Measurements from ENCODE around the gene ASPHD2.

GRCh38 chr22:26460202-26460601 is 31.1 kb downstream of the ASPHD2 start:
- no peak for TF ChIP-seq CTCF (IDR thresholded peaks at IDR 0.05; ENCODE audit: insufficient read depth, low read length)
- no peak for TF ChIP-seq POLR2AphosphoS5 (IDR thresholded peaks at IDR 0.05; ENCODE audit: low read depth)
- TF ChIP-seq GABPA (IDR thresholded peaks at IDR 0.05; ENCODE audit: low read depth), result no peak
- no peak for TF ChIP-seq REST (IDR thresholded peaks at IDR 0.05; ENCODE audit: insufficient replicate concordance, low read depth)
- TF ChIP-seq SPI1 (IDR thresholded peaks at IDR 0.05; ENCODE audit: borderline replicate concordance, low read depth), result no peak
